ENCODE data around the gene ADM2. TPM values are rescaled to one million over a fixed set of nuclear protein-coding genes. Genes with fewer than 3 reads are reported as not detected.

Gene ADM2
- total RNA-seq, 6 experiments from 2014 or later = 0.91 to 3.4 (median 1.2) TPM

- peaks cover 10% of the 10 kb centered on the region for H3K27me3 Mint-ChIP-seq (ENCODE audit: insufficient read depth)
- no peak overlapping the region for H3K27ac Mint-ChIP-seq
- H3K9me3 Mint-ChIP-seq = no peaks in the 10 kb centered on the region
- no peak for DNase-seq
- no peak for TF ChIP-seq CTCF (IDR thresholded peaks at IDR 0.05)
- H3K36me3 Mint-ChIP-seq (ENCODE audit: low read depth) = no peaks in the 10 kb centered on the region
- H3K4me1 Mint-ChIP-seq (ENCODE audit: low read depth) = peaks cover 31% of the 10 kb centered on the region
- H3K4me3 Mint-ChIP-seq = peak overlapping the region; percentile 64
These were observed 5.7 kb upstream of the ADM2 start for GRCh38 chr22:50475652-50476002.

- no peak overlapping the region; the same call in 1 of the 2 replicates for H3K4me3 Mint-ChIP-seq
- no peaks in the 10 kb centered on the region for H3K9me3 Mint-ChIP-seq
- H3K4me1 Mint-ChIP-seq (ENCODE audit: low read depth) = peaks cover 26% of the 10 kb centered on the region
- no peak for DNase-seq
- H3K27ac Mint-ChIP-seq = no peak overlapping the region
- peaks cover 11% of the 10 kb centered on the region for H3K27me3 Mint-ChIP-seq (ENCODE audit: insufficient read depth)
- no peak for TF ChIP-seq CTCF (IDR thresholded peaks at IDR 0.05)
- H3K36me3 Mint-ChIP-seq (ENCODE audit: low read depth) = no peaks in the 10 kb centered on the region
These were observed 4.5 kb upstream of the ADM2 start for GRCh38 chr22:50476868-50477267.

GRCh38 chr22:50477923-50478322 lies 3.4 kb upstream of the ADM2 start:
- DNase-seq = no peak
- Mint-ChIP-seq H3K9me3 (no peaks in the 10 kb centered on the region), H3K27me3 (ENCODE audit: insufficient read depth) (peaks cover 10% of the 10 kb centered on the region), H3K27ac (no peak overlapping the region), H3K4me1 (ENCODE audit: low read depth) (peaks cover 24% of the 10 kb centered on the region), H3K36me3 (ENCODE audit: low read depth) (no peaks in the 10 kb centered on the region), H3K4me3 (no peak overlapping the region)
- no peak for TF ChIP-seq CTCF (IDR thresholded peaks at IDR 0.05)

- H3K4me3 Mint-ChIP-seq = no peak overlapping the region
- H3K27me3 Mint-ChIP-seq (ENCODE audit: insufficient read depth) = peaks cover 8% of the 10 kb centered on the region
- no peaks in the 10 kb centered on the region for H3K36me3 Mint-ChIP-seq (ENCODE audit: low read depth)
- H3K27ac Mint-ChIP-seq = no peak overlapping the region
- peaks cover 9% of the 10 kb centered on the region for H3K4me1 Mint-ChIP-seq (ENCODE audit: low read depth)
- TF ChIP-seq CTCF (IDR thresholded peaks at IDR 0.05) = no peak
- DNase-seq = no peak
- no peaks in the 10 kb centered on the region for H3K9me3 Mint-ChIP-seq
These were observed 1.6 kb upstream of the ADM2 start for GRCh38 chr22:50479721-50480120.

GRCh38 chr22:50481045-50481439 lies 301 bp upstream of the ADM2 start:
- TF ChIP-seq CTCF (IDR thresholded peaks at IDR 0.05) = no peak
- DNase-seq = no peak
- H3K27ac Mint-ChIP-seq = no peak overlapping the region
- H3K27me3 Mint-ChIP-seq (ENCODE audit: insufficient read depth) = peaks cover 8% of the 10 kb centered on the region
- H3K36me3 Mint-ChIP-seq (ENCODE audit: low read depth) = no peaks in the 10 kb centered on the region
- H3K4me1 Mint-ChIP-seq (ENCODE audit: low read depth) = peaks cover 11% of the 10 kb centered on the region
- no peak overlapping the region for H3K4me3 Mint-ChIP-seq
- no peaks in the 10 kb centered on the region for H3K9me3 Mint-ChIP-seq
